Liver (tissue), 2 donors: Measurements from ENCODE around the gene ACOT7.
"Not testable (repeated sequence)": the region's sequence is repeated elsewhere in the genome, so short reads cannot be mapped to it uniquely, and the experiment has no call there.

Source experiments
- REST ChIP-seq: IDR thresholded peaks from 2 replicates; pipeline ENCODE4 v1.6.1; 2016; ENCODE audit warnings: antibody characterized with exemption, mild to moderate bottlenecking
- RXRA ChIP-seq, 2 donors: IDR thresholded peaks; 2 replicates each; pipeline ENCODE4 v1.6.1; 2017 to 2018; ENCODE audit warnings: antibody characterized with exemption in 2 of 2, mild to moderate bottlenecking in 1 of 2
- TAF1 ChIP-seq: conservative IDR thresholded peaks from 2 replicates; pipeline ENCODE4 v1.6.1; 2016; ENCODE audit warnings: antibody characterized with exemption, mild to moderate bottlenecking
- donor health status: healthy.

GRCh38 chr1:6429660-6430411 is 36.3 kb upstream of the ACOT7 start:
- not testable (repeated sequence) for TF ChIP-seq RXRA (IDR thresholded peaks at IDR 0.05); TAF1; REST
